HG02642 (cell line): Measurements from ENCODE around the gene STAM.
A peak's percentile ranks its signal among the peaks of the same experiment; 100 is the strongest.

Experiments used
- ATAC-seq: cut with Tn5 transposase; IDR thresholded peaks from one replicate; pipeline ENCODE4 v1.9.1; 2021; ENCODE audit warnings: mild to moderate bottlenecking; ENCODE audit not compliant: unreplicated experiment, poor library complexity

The STAM gene

GRCh38 chr10:17645621-17646345 lies 1.8 kb downstream of the STAM start:
- no peak for ATAC-seq

- ATAC-seq = no peak
These were observed 3.4 kb downstream of the STAM start for GRCh38 chr10:17647326-17647725.

GRCh38 chr10:17648243-17649035 lies 4.5 kb downstream of the STAM start:
- ATAC-seq = no peak

GRCh38 chr10:17649052-17649451 lies 5.1 kb downstream of the STAM start:
- ATAC-seq = no peak

- no peak for ATAC-seq
These were observed 5.9 kb downstream of the STAM start for GRCh38 chr10:17649836-17650235.

- ATAC-seq = no peak
These were observed 6.5 kb downstream of the STAM start for GRCh38 chr10:17650416-17650815.

- ATAC-seq = no peak
These were observed 7.9 kb downstream of the STAM start for GRCh38 chr10:17651896-17652295.

GRCh38 chr10:17652585-17652984 lies 8.6 kb downstream of the STAM start:
- ATAC-seq = peak; percentile 31

GRCh38 chr10:17655009-17655408 lies 11.1 kb downstream of the STAM start:
- peak; percentile 26 for ATAC-seq

- peak; percentile 90 for ATAC-seq
These were observed 11.7 kb downstream of the STAM start for GRCh38 chr10:17655567-17656146.

- no peak for ATAC-seq
These were observed 13.2 kb downstream of the STAM start for GRCh38 chr10:17657103-17657500.

GRCh38 chr10:17659365-17659764 lies 15.4 kb downstream of the STAM start:
- no peak for ATAC-seq

GRCh38 chr10:17660921-17661320 lies 17.0 kb downstream of the STAM start:
- no peak for ATAC-seq

- no peak for ATAC-seq
These were observed 17.6 kb downstream of the STAM start for GRCh38 chr10:17661510-17661909.

GRCh38 chr10:17662193-17663138 lies 18.5 kb downstream of the STAM start:
- ATAC-seq = no peak

- no peak for ATAC-seq
These were observed 19.5 kb downstream of the STAM start for GRCh38 chr10:17663450-17663849.

- ATAC-seq = no peak
These were observed 21.8 kb downstream of the STAM start for GRCh38 chr10:17665747-17666146.

- peak; percentile 23 for ATAC-seq
These were observed 24.7 kb downstream of the STAM start for GRCh38 chr10:17668435-17669184.

- ATAC-seq = peak; percentile 64
These were observed 25.4 kb downstream of the STAM start for GRCh38 chr10:17669185-17669872.
